Panc1 (cell line): Measurements from ENCODE around the gene TAC3.

ENCODE experiments used
- POLR2AphosphoS5 ChIP-seq: IDR thresholded peaks from 2 replicates; pipeline ENCODE4 v1.6.1; 2012; ENCODE audit warnings: mild to moderate bottlenecking, low read depth, low read length, moderate library complexity
- TF ChIP-seq, protein P1 (sequence below): fragments of 450-650 bp; IDR thresholded peaks from 2 replicates; pipeline ENCODE4 v1.5.1; 2017; ENCODE audit warnings: mild to moderate bottlenecking

- TF ChIP-seq POLR2AphosphoS5: no peak
- TF ChIP-seq, protein P1, sequence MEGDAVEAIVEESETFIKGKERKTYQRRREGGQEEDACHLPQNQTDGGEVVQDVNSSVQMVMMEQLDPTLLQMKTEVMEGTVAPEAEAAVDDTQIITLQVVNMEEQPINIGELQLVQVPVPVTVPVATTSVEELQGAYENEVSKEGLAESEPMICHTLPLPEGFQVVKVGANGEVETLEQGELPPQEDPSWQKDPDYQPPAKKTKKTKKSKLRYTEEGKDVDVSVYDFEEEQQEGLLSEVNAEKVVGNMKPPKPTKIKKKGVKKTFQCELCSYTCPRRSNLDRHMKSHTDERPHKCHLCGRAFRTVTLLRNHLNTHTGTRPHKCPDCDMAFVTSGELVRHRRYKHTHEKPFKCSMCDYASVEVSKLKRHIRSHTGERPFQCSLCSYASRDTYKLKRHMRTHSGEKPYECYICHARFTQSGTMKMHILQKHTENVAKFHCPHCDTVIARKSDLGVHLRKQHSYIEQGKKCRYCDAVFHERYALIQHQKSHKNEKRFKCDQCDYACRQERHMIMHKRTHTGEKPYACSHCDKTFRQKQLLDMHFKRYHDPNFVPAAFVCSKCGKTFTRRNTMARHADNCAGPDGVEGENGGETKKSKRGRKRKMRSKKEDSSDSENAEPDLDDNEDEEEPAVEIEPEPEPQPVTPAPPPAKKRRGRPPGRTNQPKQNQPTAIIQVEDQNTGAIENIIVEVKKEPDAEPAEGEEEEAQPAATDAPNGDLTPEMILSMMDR: no peak
These were observed 34.7 kb upstream of the TAC3 start for GRCh38 chr12:57051011-57051410.
